ENCODE measurements around the gene GYPA.
"Not testable (repeated sequence)": the region's sequence is repeated elsewhere in the genome, so short reads cannot be mapped to it uniquely, and the experiment has no call there.

The GYPA gene

GRCh38 chr4:144140594-144141295 lies at the start of gene GYPA:
TSS of gene GYPA (minus strand) at chr4:144140718. CDS start at chr4:144140635, 83 bp downstream.
- not testable (repeated sequence) for DNase-seq

GRCh38 chr4:144190009-144190408 lies 49.5 kb upstream of the GYPA start:
- no peak for DNase-seq

GRCh38 chr4:144189121-144189520 lies 48.6 kb upstream of the GYPA start:
- no peak for DNase-seq

- no peak for DNase-seq
Observed at GRCh38 chr4:144185086-144185485, 44.6 kb upstream of the GYPA start.

- no peak for DNase-seq
Observed at GRCh38 chr4:144183165-144183564, 42.6 kb upstream of the GYPA start.

- no peak for DNase-seq
Observed at GRCh38 chr4:144181391-144181790, 40.9 kb upstream of the GYPA start.

GRCh38 chr4:144179152-144179739 lies 38.7 kb upstream of the GYPA start:
- DNase-seq: no peak

- DNase-seq: no peak
Observed at GRCh38 chr4:144178414-144178813, 37.9 kb upstream of the GYPA start.

GRCh38 chr4:144176476-144176875 lies 36.0 kb upstream of the GYPA start:
- DNase-seq: no peak

- DNase-seq: no peak
Observed at GRCh38 chr4:144174401-144175067, 34.0 kb upstream of the GYPA start.

GRCh38 chr4:144171697-144172096 lies 31.2 kb upstream of the GYPA start:
- no peak for DNase-seq

GRCh38 chr4:144169211-144169610 lies 28.7 kb upstream of the GYPA start:
- DNase-seq: no peak

GRCh38 chr4:144154044-144154443 lies 13.5 kb upstream of the GYPA start:
- no peak for DNase-seq

- DNase-seq: not testable (repeated sequence)
Observed at GRCh38 chr4:144142690-144143326, 2.3 kb upstream of the GYPA start.

GRCh38 chr4:144141493-144141892 lies 975 bp upstream of the GYPA start:
- DNase-seq: no peak

- not testable (repeated sequence) for DNase-seq
Observed at GRCh38 chr4:144139991-144140390, 527 bp downstream of the GYPA start.

GRCh38 chr4:144139547-144139946 lies 971 bp downstream of the GYPA start:
- not testable (repeated sequence) for DNase-seq

- not testable (repeated sequence) for DNase-seq
Observed at GRCh38 chr4:144138239-144138638, 2.3 kb downstream of the GYPA start.

GRCh38 chr4:144137137-144137931 lies 3.2 kb downstream of the GYPA start:
- not testable (repeated sequence) for DNase-seq

- not testable (repeated sequence) for DNase-seq
Observed at GRCh38 chr4:144136189-144136588, 4.3 kb downstream of the GYPA start.

GRCh38 chr4:144130167-144130566 lies 10.4 kb downstream of the GYPA start:
- DNase-seq: not testable (repeated sequence)

GRCh38 chr4:144129336-144129875 lies 11.1 kb downstream of the GYPA start:
- DNase-seq: not testable (repeated sequence)
